Neural cell (in vitro differentiated cells): ENCODE measurements around the gene ACBD7. TPM values are rescaled to one million over a fixed set of nuclear protein-coding genes. Genes with fewer than 3 reads are reported as not detected.

Source experiments
- H2AFZ ChIP-seq: fragments of 200-600, 300-800 bp; sonication (generic), shearing (Covaris generic); 2 replicates; pipeline ENCODE4 v1.6.0; 2014; ENCODE audit warnings: low read depth, mild to moderate bottlenecking, antibody characterized with exemption, low read length, moderate library complexity
- H3F3A ChIP-seq: fragments of 200-600 bp; shearing (Covaris generic); 2 replicates; pipeline ENCODE4 v1.6.1; 2016; ENCODE audit warnings: mild to moderate bottlenecking, moderate library complexity, mixed read lengths, antibody characterized with exemption, low read length; ENCODE audit not compliant: insufficient read depth, poor library complexity, severe bottlenecking
- H3K27ac ChIP-seq: fragments of 200-600, 300-800 bp; sonication (generic), shearing (Covaris generic); 2 replicates; pipeline ENCODE4 v1.5.1; 2014; ENCODE audit warnings: mild to moderate bottlenecking, low read length, moderate library complexity
- H3K27me3 ChIP-seq: fragments of 300-800, 200-600 bp; sonication (generic), shearing (Covaris generic); 2 replicates; pipeline ENCODE4 v1.6.0; 2014; ENCODE audit warnings: mild to moderate bottlenecking, low read depth, low read length, moderate library complexity; ENCODE audit not compliant: insufficient read depth
- H3K36me3 ChIP-seq: fragments of 300-800, 200-600 bp; sonication (generic), shearing (Covaris generic); 2 replicates; pipeline ENCODE4 v1.5.1; 2014; ENCODE audit warnings: mild to moderate bottlenecking, antibody characterized with exemption, low read length, moderate library complexity; ENCODE audit not compliant: insufficient read depth
- H3K4me2 ChIP-seq: fragments of 300-800, 200-600 bp; sonication (generic), shearing (Covaris generic); 2 replicates; pipeline ENCODE4 v1.6.0; 2014; ENCODE audit warnings: mild to moderate bottlenecking, low read length
- H3K4me3 ChIP-seq: fragments of 300-800, 200-600 bp; sonication (generic), shearing (Covaris generic); 2 replicates; pipeline ENCODE4 v1.5.1; 2014; ENCODE audit warnings: mild to moderate bottlenecking, low read length, moderate library complexity
- H3K79me2 ChIP-seq: fragments of 200-600 bp; shearing (Covaris generic); replicated peaks from 2 replicates; pipeline ENCODE4 v1.6.0; 2014; ENCODE audit warnings: mild to moderate bottlenecking, low read length, moderate library complexity; ENCODE audit not compliant: insufficient read depth
- H3K9ac ChIP-seq: fragments of 300-800, 200-600 bp; sonication (generic), shearing (Covaris generic); 2 replicates; pipeline ENCODE4 v1.6.1; 2016; ENCODE audit warnings: mild to moderate bottlenecking, low read length, mixed read lengths
- H3K9me2 ChIP-seq: fragments of 200-600 bp; shearing (Covaris generic); 2 replicates; pipeline ENCODE4 v1.6.1; 2016; ENCODE audit warnings: mild to moderate bottlenecking, low read length, mixed read lengths; ENCODE audit not compliant: insufficient read depth
- H3K9me3 ChIP-seq: fragments of 200-600, 300-800 bp; sonication (generic), shearing (Covaris generic); 2 replicates; pipeline ENCODE4 v1.6.1; 2016; ENCODE audit warnings: mild to moderate bottlenecking, mixed run types, low read length, moderate library complexity, mixed read lengths
- H4K20me1 ChIP-seq: fragments of 200-600 bp; shearing (Covaris generic); 2 replicates; pipeline ENCODE4 v1.6.1; 2016; ENCODE audit warnings: mild to moderate bottlenecking, mixed run types; ENCODE audit not compliant: insufficient read depth
- CTCF ChIP-seq: fragments of 450-650 bp; IDR thresholded peaks from 2 replicates; pipeline ENCODE4 v1.5.1; 2014; ENCODE audit warnings: antibody characterized with exemption, mild to moderate bottlenecking, moderate library complexity; ENCODE audit not compliant: poor library complexity, severe bottlenecking
- EP300 ChIP-seq: fragments of 450-650 bp; conservative IDR thresholded peaks from 2 replicates; pipeline ENCODE4 v1.6.1; 2014; ENCODE audit warnings: antibody characterized with exemption, mild to moderate bottlenecking, moderate library complexity; ENCODE audit not compliant: poor library complexity, severe bottlenecking
- EZH2 ChIP-seq: fragments of 200-600, 300-800 bp; shearing (Covaris generic), sonication (generic); IDR thresholded peaks from 2 replicates; pipeline ENCODE4 v1.6.1; 2014; ENCODE audit warnings: antibody characterized with exemption, low read length, borderline replicate concordance, mild to moderate bottlenecking; ENCODE audit not compliant: insufficient read depth, poor library complexity, severe bottlenecking
- MXI1 ChIP-seq: fragments of 450-650 bp; conservative IDR thresholded peaks from 2 replicates; pipeline ENCODE4 v1.6.1; 2014; ENCODE audit warnings: antibody characterized with exemption, mild to moderate bottlenecking; ENCODE audit not compliant: poor library complexity, severe bottlenecking
- POLR2AphosphoS5 ChIP-seq: IDR thresholded peaks from 2 replicates; pipeline ENCODE4 v1.6.1; 2012
- RAD21 ChIP-seq: fragments of 450-650 bp; conservative IDR thresholded peaks from 2 replicates; pipeline ENCODE4 v1.6.1; 2014; ENCODE audit warnings: antibody characterized with exemption, mild to moderate bottlenecking, moderate library complexity
- REST ChIP-seq: IDR thresholded peaks from 2 replicates; pipeline ENCODE4 v1.6.1; 2012; ENCODE audit warnings: borderline replicate concordance
- SMC3 ChIP-seq: fragments of 450-650 bp; conservative IDR thresholded peaks from 2 replicates; pipeline ENCODE4 v1.6.1; 2014; ENCODE audit warnings: antibody characterized with exemption, mild to moderate bottlenecking, moderate library complexity; ENCODE audit not compliant: poor library complexity
- TAF1 ChIP-seq: IDR thresholded peaks from 2 replicates; pipeline ENCODE4 v1.6.1; 2012; ENCODE audit warnings: low read depth
- polyA plus RNA-seq: library from polyadenylated mRNA; depleted of rRNA; stranded (reverse); fragments of >200 nt; gene quantifications from 2 replicates; pipeline ENCODE4 v1.2.3, GENCODE V29; 2014

ACBD7 gene
- polyA plus RNA-seq, 1 donor from 2014 or later, result 3.3 TPM

- Histone ChIP-seq H3K36me3 (no peaks in the 10 kb centered on the region), H3K27me3 (no peaks in the 10 kb centered on the region), H3K9me3 (no peaks in the 10 kb centered on the region), H3F3A (no peaks in the 10 kb centered on the region), H3K27ac (no peak overlapping the region), H3K9me2 (no peaks in the 10 kb centered on the region), H2AFZ (no peak overlapping the region), H3K4me2 (no peak overlapping the region), H3K9ac (no peak overlapping the region), H3K4me3 (no peak overlapping the region), H4K20me1 (no peaks in the 10 kb centered on the region), H3K79me2 (no peaks in the 10 kb centered on the region)
- no peak for TF ChIP-seq TAF1
- TF ChIP-seq EP300, result no peak
- TF ChIP-seq REST, result no peak
- no peak for TF ChIP-seq SMC3
- no peak for TF ChIP-seq MXI1
- TF ChIP-seq POLR2AphosphoS5, result no peak
- TF ChIP-seq CTCF, result no peak
- TF ChIP-seq EZH2, result no peak
- no peak for TF ChIP-seq RAD21
Measured at GRCh38 chr10:15027741-15028140, 60.8 kb downstream of the ACBD7 start.

Other genes with a start within 250 kb of the ACBD7 start
- gene SUV39H2, start 209.9 kb downstream of the ACBD7 start, polyA plus RNA-seq, result 19.4 and 34.5 TPM in 2 replicates
- 7.5 TPM in 2 replicates for gene DCLRE1C, start 134.7 kb downstream of the ACBD7 start, polyA plus RNA-seq
- gene MEIG1, start 129.4 kb downstream of the ACBD7 start, polyA plus RNA-seq, result 2.0 TPM in 1 of 2 replicates, not detected in the other
- gene OLAH, start 44.8 kb downstream of the ACBD7 start, polyA plus RNA-seq, result not detected in 2 replicates
- gene RPP38, start 8.6 kb upstream of the ACBD7 start, polyA plus RNA-seq, result 8.2 and 9.8 TPM in 2 replicates
- 17.7 and 24.6 TPM in 2 replicates for gene NMT2, start 79.9 kb upstream of the ACBD7 start, polyA plus RNA-seq